SH-SY5Y (cell line): ENCODE results near the gene TNF.

Source experiments
- GATA2 ChIP-seq: IDR thresholded peaks from 2 replicates; pipeline ENCODE4 v1.6.1; 2011; ENCODE audit warnings: mild to moderate bottlenecking, low read depth, low read length
- GATA3 ChIP-seq: IDR thresholded peaks from 2 replicates; pipeline ENCODE4 v1.6.1; 2011; ENCODE audit warnings: low read depth, mild to moderate bottlenecking, low read length, moderate library complexity

- TF ChIP-seq GATA2 (no peak), GATA3 (no peak)
Measured at GRCh38 chr6:31620586-31621319, 45.4 kb downstream of the TNF start, which contains the start of gene PRRC2A.
